Hepatocyte (in vitro differentiated cells): ENCODE data around the gene LAMA3. TPM values are rescaled to one million over a fixed set of nuclear protein-coding genes. Genes with fewer than 3 reads are reported as not detected.

Experiments
- DNase-seq: peaks from one replicate; pipeline ENCODE4 v3.0.0-alpha.2; 2016; ENCODE audit warnings: low spot score
- H2AFZ ChIP-seq: fragments of 200-600 bp; sonication (generic); 2 replicates; pipeline ENCODE4 v1.6.0; 2016; ENCODE audit warnings: antibody characterized with exemption, mild to moderate bottlenecking
- H3K27ac ChIP-seq: fragments of 200-600 bp; sonication (generic); 2 replicates; pipeline ENCODE4 v1.5.1; 2016; ENCODE audit warnings: mild to moderate bottlenecking
- H3K27me3 ChIP-seq: fragments of 200-600 bp; sonication (generic); 2 replicates; pipeline ENCODE4 v1.6.1; 2016
- H3K36me3 ChIP-seq: fragments of 200-600 bp; sonication (generic); replicated peaks from 2 replicates; pipeline ENCODE4 v1.5.1; 2016; ENCODE audit warnings: low read depth; ENCODE audit not compliant: insufficient read depth
- H3K4me1 ChIP-seq: fragments of 200-600 bp; sonication (generic); 2 replicates; pipeline ENCODE4 v1.5.1; 2016; ENCODE audit warnings: mild to moderate bottlenecking, moderate library complexity; ENCODE audit not compliant: insufficient read depth
- H3K4me2 ChIP-seq: fragments of 200-600 bp; sonication (generic); 2 replicates; pipeline ENCODE4 v1.6.0; 2016
- H3K4me3 ChIP-seq: fragments of 200-600 bp; sonication (generic); 2 replicates; pipeline ENCODE4 v1.5.1; 2016; ENCODE audit warnings: mild to moderate bottlenecking
- H3K79me2 ChIP-seq: fragments of 200-600 bp; sonication (generic); 2 replicates; pipeline ENCODE4 v1.6.0; 2017; ENCODE audit warnings: mild to moderate bottlenecking
- H3K9me2 ChIP-seq: fragments of 200-600 bp; sonication (generic); replicated peaks from 2 replicates; pipeline ENCODE4 v1.6.0; 2017; ENCODE audit warnings: mild to moderate bottlenecking; ENCODE audit not compliant: insufficient read depth
- H3K9me3 ChIP-seq: fragments of 200-600 bp; sonication (generic); 2 replicates; pipeline ENCODE4 v1.5.1; 2016; ENCODE audit warnings: low read depth, mild to moderate bottlenecking
- H4K20me1 ChIP-seq: fragments of 200-600 bp; sonication (generic); 2 replicates; pipeline ENCODE4 v1.6.0; 2016; ENCODE audit warnings: mild to moderate bottlenecking; ENCODE audit not compliant: insufficient read depth, poor library complexity, severe bottlenecking
- EZH2 ChIP-seq: fragments of 200-600 bp; sonication (generic); IDR thresholded peaks from 2 replicates; pipeline ENCODE4 v1.6.1; 2016; ENCODE audit warnings: antibody characterized with exemption, mild to moderate bottlenecking, borderline replicate concordance
- EZH2phosphoT487 ChIP-seq: fragments of 200-600 bp; sonication (generic); IDR thresholded peaks from one replicate; pipeline ENCODE4 v1.6.1; 2018; ENCODE audit warnings: antibody characterized with exemption, mild to moderate bottlenecking, low read depth, moderate library complexity; ENCODE audit not compliant: unreplicated experiment, severe bottlenecking
- WGBS: methylation state at CpG from one replicate; pipeline ENCODE4 v1.1.6; 2016; ENCODE audit warnings: low lambda C conversion rate; ENCODE audit errors: missing lambda C conversion rate; 5-methylcytosine and 5-hydroxymethylcytosine counted together
- polyA plus RNA-seq: library from polyadenylated mRNA; unstranded; fragments of >200 nt; fragmentation: Nextera tagmentation; extraction: Ambion mirVana; gene quantifications from 2 replicates; pipeline ENCODE4 v1.2.1, GENCODE V29; 2016
- total RNA-seq: library from RNA; depleted of rRNA; stranded (reverse); fragments of >200 nt; gene quantifications from 2 replicates; pipeline ENCODE4 v1.2.3, GENCODE V29; 2014
- TF ChIP-seq, protein P1 (sequence below): fragments of 200-600 bp; sonication (generic); IDR thresholded peaks from 2 replicates; pipeline ENCODE4 v1.5.1; 2016; ENCODE audit warnings: antibody characterized with exemption, mild to moderate bottlenecking; ENCODE audit not compliant: poor library complexity

Gene LAMA3
- total and polyA plus RNA-seq, 2 experiments from 2014 or later, result 29.9 to 52.1 TPM

DNA sequence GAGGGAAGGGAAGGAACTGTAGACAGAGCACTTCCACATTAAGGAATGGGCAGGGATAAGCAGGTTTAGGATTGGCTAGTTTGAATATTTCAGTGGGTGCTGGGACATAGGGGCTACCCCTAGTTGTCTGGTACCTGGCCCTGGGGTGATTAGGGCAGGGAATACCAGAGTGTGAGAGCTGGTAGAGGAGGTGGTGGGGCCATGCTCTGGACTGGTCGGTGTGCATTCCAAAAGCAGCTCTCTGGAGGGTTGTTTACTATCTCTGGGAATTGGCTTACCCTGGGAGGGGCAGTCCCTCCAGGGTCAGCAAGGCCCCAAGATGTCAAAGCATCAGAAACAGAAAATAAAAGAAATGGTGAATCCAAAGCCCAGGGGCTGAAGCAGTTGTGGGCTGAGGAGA lies 103.8 kb downstream of the LAMA3 start:
- Histone ChIP-seq H3K27me3 (no peaks in the 10 kb centered on the region), H3K36me3 (no peaks in the 10 kb centered on the region), H3K4me1 (no peaks in the 10 kb centered on the region), H3K79me2 (no peaks in the 10 kb centered on the region), H3K9me2 (no peaks in the 10 kb centered on the region), H2AFZ (no peak overlapping the region), H3K4me2 (no peak overlapping the region), H3K27ac (no peak overlapping the region), H4K20me1 (no peaks in the 10 kb centered on the region), H3K4me3 (no peak overlapping the region), H3K9me3 (no peaks in the 10 kb centered on the region)
- WGBS, result 61% methylated on average over 1 of the region's 1 CpG
- TF ChIP-seq, protein P1, sequence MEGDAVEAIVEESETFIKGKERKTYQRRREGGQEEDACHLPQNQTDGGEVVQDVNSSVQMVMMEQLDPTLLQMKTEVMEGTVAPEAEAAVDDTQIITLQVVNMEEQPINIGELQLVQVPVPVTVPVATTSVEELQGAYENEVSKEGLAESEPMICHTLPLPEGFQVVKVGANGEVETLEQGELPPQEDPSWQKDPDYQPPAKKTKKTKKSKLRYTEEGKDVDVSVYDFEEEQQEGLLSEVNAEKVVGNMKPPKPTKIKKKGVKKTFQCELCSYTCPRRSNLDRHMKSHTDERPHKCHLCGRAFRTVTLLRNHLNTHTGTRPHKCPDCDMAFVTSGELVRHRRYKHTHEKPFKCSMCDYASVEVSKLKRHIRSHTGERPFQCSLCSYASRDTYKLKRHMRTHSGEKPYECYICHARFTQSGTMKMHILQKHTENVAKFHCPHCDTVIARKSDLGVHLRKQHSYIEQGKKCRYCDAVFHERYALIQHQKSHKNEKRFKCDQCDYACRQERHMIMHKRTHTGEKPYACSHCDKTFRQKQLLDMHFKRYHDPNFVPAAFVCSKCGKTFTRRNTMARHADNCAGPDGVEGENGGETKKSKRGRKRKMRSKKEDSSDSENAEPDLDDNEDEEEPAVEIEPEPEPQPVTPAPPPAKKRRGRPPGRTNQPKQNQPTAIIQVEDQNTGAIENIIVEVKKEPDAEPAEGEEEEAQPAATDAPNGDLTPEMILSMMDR, result no peak
- TF ChIP-seq EZH2phosphoT487 (no peak), EZH2 (no peak)
- no peak for DNase-seq

GRCh38 chr18:23793985-23794867 lies 105.0 kb downstream of the LAMA3 start:
- Histone ChIP-seq H3K27ac (no peak overlapping the region), H2AFZ (no peak overlapping the region), H3K4me2 (no peak overlapping the region), H3K4me3 (no peak overlapping the region), H4K20me1 (no peaks in the 10 kb centered on the region), H3K4me1 (no peaks in the 10 kb centered on the region), H3K79me2 (no peaks in the 10 kb centered on the region), H3K27me3 (no peaks in the 10 kb centered on the region), H3K36me3 (no peaks in the 10 kb centered on the region), H3K9me3 (no peaks in the 10 kb centered on the region), H3K9me2 (no peaks in the 10 kb centered on the region)
- WGBS, result 96% methylated on average over 6 of the region's 6 CpGs
- TF ChIP-seq EZH2, result no peak
- no peak for TF ChIP-seq EZH2phosphoT487
- TF ChIP-seq, protein P1, result no peak
- DNase-seq, result no peak

DNA sequence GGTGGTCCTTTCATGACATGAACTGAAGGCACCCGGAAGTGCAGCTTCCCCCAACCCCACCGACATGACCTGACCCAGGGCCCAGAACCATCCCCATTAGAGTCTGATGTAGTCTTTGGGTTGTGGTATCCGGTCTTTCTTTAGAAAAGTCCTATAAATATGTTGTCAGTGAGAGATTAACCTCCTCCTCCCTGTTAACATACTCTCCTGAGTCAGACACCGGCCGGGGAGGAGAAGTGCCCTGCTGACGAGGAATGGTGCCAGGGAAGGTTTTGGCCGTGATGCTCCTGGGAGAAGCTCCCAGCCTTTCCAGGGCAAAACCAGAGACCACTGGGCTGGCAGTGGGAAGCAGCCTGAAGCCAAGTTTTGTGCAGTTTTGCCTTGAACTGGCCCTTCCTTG lies 109.0 kb downstream of the LAMA3 start:
- Histone ChIP-seq H2AFZ (no peak overlapping the region), H3K36me3 (no peaks in the 10 kb centered on the region), H4K20me1 (no peaks in the 10 kb centered on the region), H3K9me2 (no peaks in the 10 kb centered on the region), H3K27me3 (no peaks in the 10 kb centered on the region), H3K4me3 (no peak overlapping the region), H3K9me3 (no peaks in the 10 kb centered on the region), H3K79me2 (no peaks in the 10 kb centered on the region), H3K27ac (no peak overlapping the region), H3K4me2 (no peak overlapping the region), H3K4me1 (no peaks in the 10 kb centered on the region)
- DNase-seq, result no peak
- TF ChIP-seq, protein P1, result no peak
- TF ChIP-seq EZH2 (no peak), EZH2phosphoT487 (no peak)
- WGBS, result 77% methylated on average over 7 of the region's 7 CpGs
